ENCODE data around the gene NUP54. TPM values are rescaled to one million over a fixed set of nuclear protein-coding genes. Genes with fewer than 3 reads are reported as not detected.
A peak's percentile ranks its signal among the peaks of the same experiment; 100 is the strongest.

NUP54 gene
- total and polyA plus RNA-seq, 9 of the 15 experiments (the other 6 are each of a cell fraction or from before 2014, with no cell fraction given): 29.6 to 115 (median 67.7) TPM

GRCh38 chr4:76087007-76087769, 61.0 kb downstream of the NUP54 start (continued):
- no peak for TF ChIP-seq E2F8 (IDR thresholded peaks at IDR 0.05; ENCODE audit: low read depth, partially characterized antibody)
- no peak for TF ChIP-seq NFXL1 (CRISPR knock-in tag; IDR thresholded peaks at IDR 0.05)
- TF ChIP-seq ZNF3 (CRISPR knock-in tag; IDR thresholded peaks at IDR 0.05): no peak
- peak; percentile 50; the same call in 1 of the 2 replicates for TF ChIP-seq HCFC1 (IDR thresholded peaks at IDR 0.05; ENCODE audit: low read depth, low read length)
- no peak for TF ChIP-seq FUS (optimal IDR thresholded peaks at IDR 0.05; ENCODE audit: low read depth, low read length)
- peak; percentile 88 for TF ChIP-seq BHLHE40 (IDR thresholded peaks at IDR 0.05; ENCODE audit: low read length)
- TF ChIP-seq MCM3 (IDR thresholded peaks at IDR 0.05): no peak
- TF ChIP-seq JUND (IDR thresholded peaks at IDR 0.05; ENCODE audit: borderline replicate concordance, low read depth, low read length): peak; percentile 49; the same call in 1 of the 2 replicates
- no peak for TF ChIP-seq JUND (tag; IDR thresholded peaks at IDR 0.05; ENCODE audit: borderline replicate concordance, low read depth, low read length)
- TF ChIP-seq HDAC2 (IDR thresholded peaks at IDR 0.05): peak; percentile 54; the same call in 1 of the 2 replicates
- TF ChIP-seq SP2 (IDR thresholded peaks at IDR 0.05; ENCODE audit: extremely low read depth, low read depth, low read length, poor library complexity, severe bottlenecking): no peak
- no peak for TF ChIP-seq TAF1 (IDR thresholded peaks at IDR 0.05; ENCODE audit: control insufficient read depth, extremely low read depth, insufficient read depth, low read length, severe bottlenecking)
- no peak for TF ChIP-seq UBTF (IDR thresholded peaks at IDR 0.05; ENCODE audit: borderline replicate concordance in 1 of 2, low read depth in 2 of 2, low read length in 2 of 2)
- TF ChIP-seq ESRRB (CRISPR knock-in tag; IDR thresholded peaks at IDR 0.05; ENCODE audit: borderline replicate concordance): no peak
- no peak for TF ChIP-seq TRIM25 (IDR thresholded peaks at IDR 0.05; ENCODE audit: borderline replicate concordance)
- TF ChIP-seq SMAD4 (CRISPR knock-in tag; conservative IDR thresholded peaks at IDR 0.05): peak; percentile 42; the same call in 1 of the 2 replicates
- TF ChIP-seq MBD1 (CRISPR knock-in tag; IDR thresholded peaks at IDR 0.05): no peak

Data from K562 (cell line).